Fibroblast of the aortic adventitia (primary cell): ENCODE data around the gene APC. TPM values are rescaled to one million over a fixed set of nuclear protein-coding genes. Genes with fewer than 3 reads are reported as not detected.

Source experiments
- DNase-seq: peaks from one replicate; pipeline ENCODE4 v3.0.0-alpha.2; 2010; ENCODE audit warnings: low read depth
- H3K4me3 ChIP-seq: 2 replicates; pipeline ENCODE4 v1.5.1; 2011; ENCODE audit warnings: low read depth, mild to moderate bottlenecking, control low read depth, low read length, moderate library complexity
- total RNA-seq: library from RNA; depleted of rRNA; stranded (reverse); fragments of >200 nt; gene quantifications from 2 replicates; pipeline ENCODE4 v1.2.3, GENCODE V29; 2012; ENCODE audit warnings: low replicate concordance
- TF ChIP-seq, protein P1 (sequence below): IDR thresholded peaks from 2 replicates; pipeline ENCODE4 v1.5.1; 2011; ENCODE audit warnings: mild to moderate bottlenecking, low read length, control low read depth, inconsistent platforms; ENCODE audit not compliant: insufficient read depth

The APC gene
- total RNA-seq, 1 donor: 61.7 TPM

DNA sequence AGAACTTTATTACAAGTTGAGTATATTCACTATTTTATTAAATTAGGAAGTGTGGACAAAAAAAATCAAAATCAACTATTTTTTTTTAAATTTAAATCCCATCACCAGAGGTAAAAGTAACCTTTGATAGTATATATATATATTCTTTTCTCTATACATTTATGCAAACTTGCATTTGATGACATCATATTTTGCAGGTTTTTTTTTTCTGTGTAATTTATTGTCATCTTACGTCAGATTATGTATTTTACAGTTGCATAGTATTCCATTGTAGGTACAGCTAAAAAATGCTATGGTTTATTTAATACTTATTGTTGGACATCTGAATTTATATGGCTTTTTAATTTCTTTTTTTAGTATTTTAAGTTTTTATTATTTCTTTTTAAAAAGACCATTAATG lies 25.5 kb downstream of the APC start:
- no peak for DNase-seq
- TF ChIP-seq, protein P1, sequence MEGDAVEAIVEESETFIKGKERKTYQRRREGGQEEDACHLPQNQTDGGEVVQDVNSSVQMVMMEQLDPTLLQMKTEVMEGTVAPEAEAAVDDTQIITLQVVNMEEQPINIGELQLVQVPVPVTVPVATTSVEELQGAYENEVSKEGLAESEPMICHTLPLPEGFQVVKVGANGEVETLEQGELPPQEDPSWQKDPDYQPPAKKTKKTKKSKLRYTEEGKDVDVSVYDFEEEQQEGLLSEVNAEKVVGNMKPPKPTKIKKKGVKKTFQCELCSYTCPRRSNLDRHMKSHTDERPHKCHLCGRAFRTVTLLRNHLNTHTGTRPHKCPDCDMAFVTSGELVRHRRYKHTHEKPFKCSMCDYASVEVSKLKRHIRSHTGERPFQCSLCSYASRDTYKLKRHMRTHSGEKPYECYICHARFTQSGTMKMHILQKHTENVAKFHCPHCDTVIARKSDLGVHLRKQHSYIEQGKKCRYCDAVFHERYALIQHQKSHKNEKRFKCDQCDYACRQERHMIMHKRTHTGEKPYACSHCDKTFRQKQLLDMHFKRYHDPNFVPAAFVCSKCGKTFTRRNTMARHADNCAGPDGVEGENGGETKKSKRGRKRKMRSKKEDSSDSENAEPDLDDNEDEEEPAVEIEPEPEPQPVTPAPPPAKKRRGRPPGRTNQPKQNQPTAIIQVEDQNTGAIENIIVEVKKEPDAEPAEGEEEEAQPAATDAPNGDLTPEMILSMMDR: no peak
- H3K4me3 ChIP-seq: no peak overlapping the region

DNA sequence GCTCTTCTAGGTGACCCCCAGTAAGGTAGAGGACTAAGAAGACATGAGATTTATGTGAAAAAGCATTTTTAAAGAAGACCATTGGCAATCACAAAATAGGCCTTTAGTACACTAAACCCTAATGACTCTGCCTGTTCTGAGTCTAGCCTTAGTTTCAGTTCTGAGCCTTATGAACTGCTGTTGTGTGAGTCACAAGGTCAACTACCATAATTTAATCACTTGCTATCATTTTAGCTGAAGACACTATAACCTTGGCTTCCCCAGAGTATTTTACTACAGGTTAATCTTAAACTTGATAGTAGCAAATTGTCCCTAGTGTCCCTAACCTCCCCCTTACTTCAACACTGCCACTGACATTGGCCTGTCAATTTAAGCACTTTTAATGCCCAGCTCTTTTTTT lies 34.4 kb downstream of the APC start:
- no peak overlapping the region for H3K4me3 ChIP-seq
- DNase-seq: no peak
- TF ChIP-seq, protein P1: no peak

DNA sequence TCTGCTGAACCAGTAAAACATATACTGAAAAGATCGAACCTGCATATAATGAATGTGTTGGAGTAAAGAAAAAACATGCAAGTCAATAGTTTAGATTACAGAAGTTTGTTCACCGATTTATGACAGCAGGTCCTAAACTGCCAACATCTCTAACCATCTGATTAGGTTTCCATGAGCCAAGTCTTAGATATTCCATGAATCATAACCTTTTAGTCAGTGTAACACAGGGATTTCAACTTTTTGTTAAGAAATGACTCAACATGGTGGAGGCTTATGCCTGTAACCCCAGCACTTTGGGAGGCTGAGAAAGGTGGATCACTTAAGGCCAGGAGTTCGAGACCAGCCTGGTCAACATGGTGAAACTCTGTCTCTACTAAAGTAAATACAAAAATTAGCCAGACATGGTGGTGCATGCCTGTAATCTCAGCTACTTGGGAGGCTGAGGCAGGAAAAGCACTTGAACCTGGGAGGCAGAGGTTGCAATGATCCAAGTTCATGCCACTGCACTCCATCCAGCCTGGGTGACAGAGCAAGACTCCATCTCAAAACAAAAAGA lies 38.7 kb downstream of the APC start:
- no peak overlapping the region for H3K4me3 ChIP-seq
- DNase-seq: peak; percentile 93
- TF ChIP-seq, protein P1: no peak

GRCh38 chr5:112779531-112779930 lies 41.8 kb downstream of the APC start:
- H3K4me3 ChIP-seq: no peak overlapping the region
- DNase-seq: peak; percentile 88
- TF ChIP-seq, protein P1: no peak

DNA sequence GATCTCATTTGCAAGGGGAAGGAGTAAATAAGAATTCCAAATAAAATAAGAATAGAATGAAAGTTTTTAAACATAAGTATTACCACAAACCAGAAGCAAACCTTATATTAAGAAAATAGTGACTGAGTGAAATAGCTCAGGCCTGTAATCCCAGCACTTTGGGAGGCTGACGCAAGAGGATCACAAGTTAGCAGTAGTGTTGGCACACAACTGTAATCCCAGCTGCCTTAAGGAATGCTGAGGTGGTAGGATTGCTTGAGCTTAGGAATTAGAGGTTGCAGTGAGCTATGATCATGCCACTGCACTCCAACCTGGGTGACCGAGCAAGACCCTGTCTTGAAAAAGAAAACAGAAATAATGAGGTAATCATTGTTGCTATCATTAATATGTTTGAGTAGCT lies 47.0 kb downstream of the APC start:
- no peak overlapping the region for H3K4me3 ChIP-seq
- DNase-seq: peak; percentile 71
- TF ChIP-seq, protein P1: no peak

DNA sequence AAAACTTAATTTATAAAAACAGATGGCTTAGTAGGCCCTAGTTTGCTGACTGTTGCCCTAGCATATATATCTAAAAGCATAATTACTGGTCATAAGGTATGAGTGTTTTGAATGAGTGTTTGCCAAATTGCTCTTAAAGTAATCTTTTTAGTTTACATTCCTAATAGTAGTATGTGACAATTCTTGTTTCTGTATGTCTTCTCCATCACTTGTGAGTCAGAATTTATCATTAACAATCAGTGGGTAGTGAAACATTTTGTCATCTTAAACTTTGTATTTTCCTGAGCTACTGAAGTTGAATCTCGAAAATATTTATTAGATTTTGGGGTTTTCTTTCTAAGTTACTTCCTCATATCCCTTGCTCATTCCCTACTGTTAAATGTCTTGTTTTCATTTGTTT lies 49.6 kb downstream of the APC start:
- peak; percentile 25 for DNase-seq
- TF ChIP-seq, protein P1: no peak
- no peak overlapping the region for H3K4me3 ChIP-seq

- TF ChIP-seq, protein P1: no peak
- DNase-seq: no peak
- H3K4me3 ChIP-seq: no peak overlapping the region
Observed at GRCh38 chr5:112787896-112788295, 50.2 kb downstream of the APC start.
